Tibial artery (tissue), 4 donors: ENCODE measurements around the gene PIAS1.

ENCODE experiments used
- DNase-seq, 2 donors: peaks; one replicate each; pipeline ENCODE4 v3.0.0-alpha.2; 2019
- H3K27ac ChIP-seq, 2 donors: fragments of 200-600 bp; sonication (generic) in 1 of 2; 1 replicate in 1 of 2; 2 replicates in 1 of 2; pipeline ENCODE4 v1.5.1; 2018 to 2019; ENCODE audit warnings: mild to moderate bottlenecking in 1 of 2
- H3K27me3 ChIP-seq, 2 donors: fragments of 200-600 bp; sonication (generic) in 1 of 2; one replicate each; pipeline versions ENCODE4 v1.5.1 to v1.6.0; 2016 to 2019
- H3K36me3 ChIP-seq, 3 donors: fragments of 200-600 bp; sonication (generic) in 2 of 3; one replicate each; pipeline ENCODE4 v1.5.1; 2016 to 2019; ENCODE audit warnings: mild to moderate bottlenecking in 2 of 3
- H3K4me1 ChIP-seq, 4 donors: fragments of 200-600 bp; sonication (generic) in 2 of 4; 1 replicate in 3 of 4; 2 replicates in 1 of 4; pipeline ENCODE4 v1.5.1; 2016 to 2019
- H3K4me3 ChIP-seq, 2 donors: fragments of 200-600 bp; sonication (generic) in 1 of 2; 1 replicate in 1 of 2; 2 replicates in 1 of 2; pipeline ENCODE4 v1.5.1; 2018 to 2019; ENCODE audit warnings: mild to moderate bottlenecking in 2 of 2
- H3K9me3 ChIP-seq, 3 donors: fragments of 200-600 bp; sonication (generic) in 1 of 3; one replicate each; pipeline ENCODE4 v1.5.1; 2016 to 2019
- CTCF ChIP-seq, 2 experiments: fragments of 200-600 bp in 1 of 2; fragments of 450-650 bp in 1 of 2; IDR thresholded peaks; one replicate each; pipeline ENCODE4 v1.5.1; 2017 to 2019; ENCODE audit warnings: antibody characterized with exemption in 2 of 2, mild to moderate bottlenecking in 1 of 2, moderate library complexity in 1 of 2
- intact Hi-C: fragments of 100-400 bp; cut with DNase I; formaldehyde crosslinking; loops from one replicate; pipeline ENCODE4 v1.15.0; 2023; ENCODE audit warnings: low total_unique reads

PIAS1 gene

GRCh38 chr15:68017201-68017600 is 36.9 kb upstream of the PIAS1 start:
- Histone ChIP-seq H3K4me3 (no peak overlapping the region), H3K27ac (no peak overlapping the region), H3K27me3 (no peaks in the 10 kb centered on the region), H3K4me1 (no peaks in the 10 kb centered on the region), H3K9me3 (no peaks in the 10 kb centered on the region), H3K36me3 (no peaks in the 10 kb centered on the region)
- intact Hi-C loops: no loop called here
- DNase-seq: no peak
- TF ChIP-seq CTCF (IDR thresholded peaks at IDR 0.05): no peak

- Histone ChIP-seq H3K27me3 (no peaks in the 10 kb centered on the region), H3K9me3 (no peaks in the 10 kb centered on the region), H3K27ac (no peak overlapping the region), H3K4me3 (no peak overlapping the region), H3K4me1 (no peaks in the 10 kb centered on the region), H3K36me3 (no peaks in the 10 kb centered on the region)
- intact Hi-C loops: no loop called here
- DNase-seq: no peak
- no peak for TF ChIP-seq CTCF (IDR thresholded peaks at IDR 0.05)
Measured at GRCh38 chr15:68018797-68019444, 35.2 kb upstream of the PIAS1 start.

- intact Hi-C loops: no loop called here
- H3K27ac ChIP-seq: no peak overlapping the region
- TF ChIP-seq CTCF (IDR thresholded peaks at IDR 0.05): no peak
Measured at GRCh38 chr15:68019814-68020525, 34.1 kb upstream of the PIAS1 start.

GRCh38 chr15:68020685-68021084 is 33.4 kb upstream of the PIAS1 start:
- Histone ChIP-seq H3K9me3 (no peaks in the 10 kb centered on the region), H3K4me1 (no peaks in the 10 kb centered on the region), H3K27ac (no peak overlapping the region), H3K4me3 (no peak overlapping the region), H3K36me3 (no peaks in the 10 kb centered on the region), H3K27me3 (no peaks in the 10 kb centered on the region)
- no peak for TF ChIP-seq CTCF (IDR thresholded peaks at IDR 0.05)
- DNase-seq: no peak
- intact Hi-C loops: no loop called here

More at GRCh38 chr15:68019814-68020525, 34.1 kb upstream of the PIAS1 start:
- H3K4me1 ChIP-seq: no peaks in the 10 kb centered on the region
- no peaks in the 10 kb centered on the region for H3K36me3 ChIP-seq
- H3K9me3 ChIP-seq: no peaks in the 10 kb centered on the region
- no peak overlapping the region for H3K4me3 ChIP-seq
- no peaks in the 10 kb centered on the region for H3K27me3 ChIP-seq
- no peak for DNase-seq

GRCh38 chr15:68022061-68022460 is 32.1 kb upstream of the PIAS1 start:
- H3K9me3 ChIP-seq: no peaks in the 10 kb centered on the region
- no peak overlapping the region for H3K4me3 ChIP-seq
- TF ChIP-seq CTCF (IDR thresholded peaks at IDR 0.05): no peak
- no peak overlapping the region for H3K27ac ChIP-seq
- no peaks in the 10 kb centered on the region for H3K27me3 ChIP-seq
- intact Hi-C loops: no loop called here
- DNase-seq: peak in 1 of 2 donors; percentile 48
- no peaks in the 10 kb centered on the region for H3K36me3 ChIP-seq
- H3K4me1 ChIP-seq: no peaks in the 10 kb centered on the region
